Sigmoid colon (tissue), 3 donors: Measurements from ENCODE around the gene RGS14.

Experiments
- POLR2A ChIP-seq, 2 donors: fragments of 450-650 bp; IDR thresholded peaks; one replicate each; pipeline ENCODE4 v1.6.1; 2016; ENCODE audit warnings: antibody characterized with exemption in 2 of 2, mild to moderate bottlenecking in 2 of 2, moderate library complexity in 2 of 2
- TF ChIP-seq, protein P1 (sequence below), 4 experiments: fragments of 450-650 bp in 3 of 4; fragments of 200-600 bp in 1 of 4; IDR thresholded peaks; one replicate each; pipeline ENCODE4 v1.5.1; 2016 to 2019; ENCODE audit warnings: antibody characterized with exemption in 4 of 4, mild to moderate bottlenecking in 3 of 4, moderate library complexity in 2 of 4

DNA sequence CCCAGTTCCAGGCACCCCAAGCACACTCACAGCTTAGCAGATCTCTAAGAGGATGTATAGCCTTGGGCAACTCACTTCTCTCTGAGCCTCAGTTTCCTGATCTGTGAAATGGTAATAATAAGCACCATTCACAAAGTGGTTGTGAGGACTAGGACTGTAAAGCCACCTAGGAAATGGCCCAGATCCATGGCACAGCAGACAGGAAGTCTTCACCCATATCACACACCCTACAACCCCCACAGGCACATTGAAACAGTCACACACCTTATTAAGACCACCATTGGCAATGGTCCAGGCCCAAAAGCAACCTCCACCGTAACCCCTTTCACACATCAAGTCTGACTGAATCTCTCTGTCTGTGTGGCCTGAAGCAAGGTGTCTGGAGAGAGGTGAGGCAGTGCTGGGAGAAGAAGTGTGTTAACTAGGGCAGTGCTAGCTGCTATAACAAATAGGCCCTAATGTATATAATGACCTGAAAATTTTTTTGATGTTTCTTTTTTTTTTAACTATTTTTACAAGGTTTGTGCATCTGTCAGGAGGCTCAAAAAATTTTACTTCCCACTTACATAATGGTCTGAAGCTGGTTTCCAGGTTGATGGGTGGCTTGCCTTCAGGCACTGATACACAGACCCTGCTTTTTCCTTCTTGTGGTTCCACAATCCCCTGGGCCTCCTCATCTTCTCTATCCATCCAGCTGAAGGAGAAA is 2.4 kb upstream of the RGS14 start:
- TF ChIP-seq, protein P1, sequence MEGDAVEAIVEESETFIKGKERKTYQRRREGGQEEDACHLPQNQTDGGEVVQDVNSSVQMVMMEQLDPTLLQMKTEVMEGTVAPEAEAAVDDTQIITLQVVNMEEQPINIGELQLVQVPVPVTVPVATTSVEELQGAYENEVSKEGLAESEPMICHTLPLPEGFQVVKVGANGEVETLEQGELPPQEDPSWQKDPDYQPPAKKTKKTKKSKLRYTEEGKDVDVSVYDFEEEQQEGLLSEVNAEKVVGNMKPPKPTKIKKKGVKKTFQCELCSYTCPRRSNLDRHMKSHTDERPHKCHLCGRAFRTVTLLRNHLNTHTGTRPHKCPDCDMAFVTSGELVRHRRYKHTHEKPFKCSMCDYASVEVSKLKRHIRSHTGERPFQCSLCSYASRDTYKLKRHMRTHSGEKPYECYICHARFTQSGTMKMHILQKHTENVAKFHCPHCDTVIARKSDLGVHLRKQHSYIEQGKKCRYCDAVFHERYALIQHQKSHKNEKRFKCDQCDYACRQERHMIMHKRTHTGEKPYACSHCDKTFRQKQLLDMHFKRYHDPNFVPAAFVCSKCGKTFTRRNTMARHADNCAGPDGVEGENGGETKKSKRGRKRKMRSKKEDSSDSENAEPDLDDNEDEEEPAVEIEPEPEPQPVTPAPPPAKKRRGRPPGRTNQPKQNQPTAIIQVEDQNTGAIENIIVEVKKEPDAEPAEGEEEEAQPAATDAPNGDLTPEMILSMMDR (IDR thresholded peaks at IDR 0.05) = no peak
- TF ChIP-seq POLR2A (IDR thresholded peaks at IDR 0.05) = no peak
